Stomach (tissue), 9 donors: ENCODE data around the gene TRABD2B. TPM values are rescaled to one million over a fixed set of nuclear protein-coding genes. Genes with fewer than 3 reads are reported as not detected.

ENCODE experiments used
- DNase-seq, 2 donors: peaks; one replicate each; pipeline versions ENCODE4 v3.0.0 to v3.0.0-alpha.2; 2013 to 2019
- H3K27ac ChIP-seq, 5 donors: fragments of 200-600 bp in 4 of 5; sonication (generic) in 4 of 5; one replicate each; pipeline ENCODE4 v1.5.1; 2013 to 2019; ENCODE audit warnings: mild to moderate bottlenecking in 1 of 5, moderate library complexity in 1 of 5
- H3K27me3 ChIP-seq, 3 donors: fragments of 200-600 bp; sonication (generic); one replicate each; pipeline ENCODE4 v1.5.1; 2017 to 2019; ENCODE audit warnings: mixed run types in 1 of 3
- H3K36me3 ChIP-seq, 4 donors: fragments of 200-600 bp; sonication (generic); 1 replicate in 3 of 4; 2 replicates in 1 of 4; pipeline ENCODE4 v1.5.1; 2016 to 2019
- H3K4me1 ChIP-seq, 4 donors: fragments of 200-600 bp; sonication (generic); one replicate each; pipeline ENCODE4 v1.5.1; 2016 to 2019
- H3K4me3 ChIP-seq, 4 donors: fragments of 200-600 bp; sonication (generic) in 3 of 4; one replicate each; pipeline ENCODE4 v1.5.1; 2016 to 2019; ENCODE audit warnings: mild to moderate bottlenecking in 1 of 4
- H3K9me3 ChIP-seq, 4 donors: fragments of 200-600 bp; sonication (generic); one replicate each; pipeline ENCODE4 v1.5.1; 2016 to 2019
- EP300 ChIP-seq: sonication (generic); formaldehyde crosslinking; IDR thresholded peaks from one replicate; pipeline ENCODE4 v1.6.1; 2017; ENCODE audit warnings: antibody characterized with exemption
- POLR2A ChIP-seq, 4 donors: fragments of 450-650 bp; IDR thresholded peaks; one replicate each; pipeline ENCODE4 v1.6.1; 2016; ENCODE audit warnings: antibody characterized with exemption in 4 of 4, control low read depth in 2 of 4, mild to moderate bottlenecking in 1 of 4, moderate library complexity in 1 of 4
- POLR2AphosphoS5 ChIP-seq, 3 donors: sonication (generic); formaldehyde crosslinking; IDR thresholded peaks; one replicate each; pipeline ENCODE4 v1.6.1; 2016; ENCODE audit warnings: antibody characterized with exemption in 3 of 3
- WGBS, 5 donors: extraction: QIAGEN DNeasy Blood & Tissue Kit in 3 of 5; methylation state at CpG; one replicate each; pipeline versions ENCODE4 v1.1.5 to v1.1.7; 2013 to 2018; 5-methylcytosine and 5-hydroxymethylcytosine counted together
- intact Hi-C: fragments of 100-400 bp; cut with DNase I; formaldehyde crosslinking; loops from one replicate; pipeline ENCODE4 v1.15.1; 2023; ENCODE audit warnings: low total_unique reads
- polyA plus RNA-seq, 3 donors: library from polyadenylated mRNA; stranded (reverse); fragments of 200-250 nt; gene quantifications; one replicate each; pipeline ENCODE4 v1.2.3, GENCODE V29; 2013
- total RNA-seq, 5 donors: library from RNA; depleted of rRNA; stranded (reverse); fragments of >200 nt; gene quantifications; one replicate each; pipeline versions ENCODE4 v1.1.0 to v1.2.3, GENCODE V29; 2014 to 2016
- TF ChIP-seq, protein P1 (sequence below), 7 experiments: fragments of 450-650 bp in 4 of 7; fragments of 200-600 bp in 3 of 7; sonication (generic) in 3 of 7; IDR thresholded peaks; one replicate each; pipeline ENCODE4 v1.5.1; 2016 to 2019; ENCODE audit warnings: antibody characterized with exemption in 7 of 7, control low read depth in 2 of 7, mild to moderate bottlenecking in 1 of 7
- donor health status: healthy with polysubstance abuse.
- donor health status: Bipolar disorder and iron deficiency.
- donor health status: healthy.

The TRABD2B gene
- total and polyA plus RNA-seq, 8 donors = 0.31 to 2.0 (median 0.93) TPM; not detected in 1

DNA sequence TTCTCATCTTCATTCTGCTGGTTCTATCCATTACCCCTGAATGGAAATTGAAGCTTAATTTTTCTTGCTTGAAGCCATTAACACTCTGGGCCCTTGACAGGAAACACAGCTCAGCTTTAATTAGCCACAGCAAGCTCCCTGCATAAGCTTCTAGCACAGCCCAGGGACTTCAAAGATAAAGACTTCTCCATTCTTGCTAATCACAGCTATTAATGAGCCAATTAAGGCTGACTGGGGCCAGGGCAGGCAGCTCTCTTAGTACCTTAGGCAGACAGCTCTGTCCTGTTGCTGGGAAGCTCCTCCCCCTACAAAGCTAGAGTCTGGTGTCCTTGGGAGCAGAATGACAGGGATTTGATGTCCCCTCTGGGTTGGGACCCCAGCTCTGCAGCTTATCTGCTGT lies 27.9 kb upstream of the TRABD2B start:
- no peak overlapping the region for H3K27ac ChIP-seq
- DNase-seq = no peak
- TF ChIP-seq POLR2A (IDR thresholded peaks at IDR 0.05) (no peak), POLR2AphosphoS5 (IDR thresholded peaks at IDR 0.05) (no peak), EP300 (no peak)
- TF ChIP-seq, protein P1, sequence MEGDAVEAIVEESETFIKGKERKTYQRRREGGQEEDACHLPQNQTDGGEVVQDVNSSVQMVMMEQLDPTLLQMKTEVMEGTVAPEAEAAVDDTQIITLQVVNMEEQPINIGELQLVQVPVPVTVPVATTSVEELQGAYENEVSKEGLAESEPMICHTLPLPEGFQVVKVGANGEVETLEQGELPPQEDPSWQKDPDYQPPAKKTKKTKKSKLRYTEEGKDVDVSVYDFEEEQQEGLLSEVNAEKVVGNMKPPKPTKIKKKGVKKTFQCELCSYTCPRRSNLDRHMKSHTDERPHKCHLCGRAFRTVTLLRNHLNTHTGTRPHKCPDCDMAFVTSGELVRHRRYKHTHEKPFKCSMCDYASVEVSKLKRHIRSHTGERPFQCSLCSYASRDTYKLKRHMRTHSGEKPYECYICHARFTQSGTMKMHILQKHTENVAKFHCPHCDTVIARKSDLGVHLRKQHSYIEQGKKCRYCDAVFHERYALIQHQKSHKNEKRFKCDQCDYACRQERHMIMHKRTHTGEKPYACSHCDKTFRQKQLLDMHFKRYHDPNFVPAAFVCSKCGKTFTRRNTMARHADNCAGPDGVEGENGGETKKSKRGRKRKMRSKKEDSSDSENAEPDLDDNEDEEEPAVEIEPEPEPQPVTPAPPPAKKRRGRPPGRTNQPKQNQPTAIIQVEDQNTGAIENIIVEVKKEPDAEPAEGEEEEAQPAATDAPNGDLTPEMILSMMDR (IDR thresholded peaks at IDR 0.05) = no peak
- intact Hi-C loops = no loop called here
- H3K27me3 ChIP-seq = no peaks in the 10 kb centered on the region
- H3K9me3 ChIP-seq = no peaks in the 10 kb centered on the region
- H3K36me3 ChIP-seq = no peaks in the 10 kb centered on the region
- no peaks in the 10 kb centered on the region for H3K4me1 ChIP-seq
- no peak overlapping the region for H3K4me3 ChIP-seq

- Histone ChIP-seq H3K4me3 (no peak overlapping the region), H3K27ac (no peak overlapping the region), H3K36me3 (no peaks in the 10 kb centered on the region), H3K9me3 (no peaks in the 10 kb centered on the region), H3K27me3 (no peaks in the 10 kb centered on the region), H3K4me1 (no peaks in the 10 kb centered on the region)
- DNase-seq = no peak
- TF ChIP-seq, protein P1 (IDR thresholded peaks at IDR 0.05) = no peak
- no peak for TF ChIP-seq POLR2AphosphoS5 (IDR thresholded peaks at IDR 0.05)
- no peak for TF ChIP-seq EP300
- no peak for TF ChIP-seq POLR2A (IDR thresholded peaks at IDR 0.05)
- intact Hi-C loops = no loop called here
- WGBS, 5 donors = 82 to 91% (median 89%) methylated on average over 6 of the region's 6 CpGs
Observed at GRCh38 chr1:48023488-48023887, 26.3 kb upstream of the TRABD2B start.

DNA sequence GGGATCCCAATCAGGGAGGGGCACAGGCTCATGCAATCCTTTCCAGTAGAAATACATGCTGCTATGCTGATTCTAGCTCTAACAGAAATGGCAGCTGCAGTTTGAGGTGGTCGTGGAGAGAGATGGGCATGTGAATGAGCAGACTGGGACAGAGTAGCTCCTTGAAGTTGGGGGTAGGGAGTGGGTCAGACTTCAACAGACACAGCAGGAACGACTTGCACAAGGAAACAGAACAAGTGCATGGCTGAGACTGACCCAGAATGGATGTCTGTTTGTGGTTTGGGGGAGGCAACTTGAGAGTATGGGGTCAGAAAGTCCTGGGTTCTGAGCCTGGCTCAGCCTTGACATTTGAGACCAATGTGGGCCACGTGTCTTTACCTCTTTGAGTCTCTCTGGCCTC lies 25.1 kb upstream of the TRABD2B start:
- Histone ChIP-seq H3K36me3 (no peaks in the 10 kb centered on the region), H3K9me3 (no peaks in the 10 kb centered on the region), H3K27me3 (no peaks in the 10 kb centered on the region), H3K27ac (no peak overlapping the region), H3K4me3 (no peak overlapping the region), H3K4me1 (no peaks in the 10 kb centered on the region)
- DNase-seq = no peak
- 54 to 77% (median 63%) methylated on average over 3 of the region's 3 CpGs for WGBS, 5 donors
- TF ChIP-seq, protein P1 (IDR thresholded peaks at IDR 0.05) = no peak
- TF ChIP-seq POLR2A (IDR thresholded peaks at IDR 0.05) = no peak
- no peak for TF ChIP-seq EP300
- intact Hi-C loops = no loop called here

- no peaks in the 10 kb centered on the region for H3K9me3 ChIP-seq
- intact Hi-C loops = no loop called here
Observed at GRCh38 chr1:48021792-48022191, 24.6 kb upstream of the TRABD2B start.

More at GRCh38 chr1:48021792-48022191, 24.6 kb upstream of the TRABD2B start:
- Histone ChIP-seq H3K36me3 (no peaks in the 10 kb centered on the region), H3K4me1 (no peaks in the 10 kb centered on the region), H3K4me3 (no peak overlapping the region), H3K27me3 (no peaks in the 10 kb centered on the region), H3K27ac (no peak overlapping the region)
- 53 to 74% (median 73%) methylated on average over 2 of the region's 2 CpGs for WGBS, 5 donors
- no peak for DNase-seq
- TF ChIP-seq EP300 (no peak), POLR2A (IDR thresholded peaks at IDR 0.05) (no peak), POLR2AphosphoS5 (IDR thresholded peaks at IDR 0.05) (no peak)
- TF ChIP-seq, protein P1 (IDR thresholded peaks at IDR 0.05) = no peak
